AG09319 (cell line): ENCODE data around the gene TIFAB.

Experiments used
- DNase-seq: peaks from one replicate; pipeline ENCODE4 v3.0.0-alpha.2; 2010; ENCODE audit warnings: low read depth; ENCODE audit errors: extremely low read depth
- TF ChIP-seq, protein P1 (sequence below): IDR thresholded peaks from 2 replicates; pipeline ENCODE4 v1.5.1; 2011; ENCODE audit warnings: low read depth, mild to moderate bottlenecking, inconsistent platforms, low read length, moderate library complexity

The TIFAB gene

DNA sequence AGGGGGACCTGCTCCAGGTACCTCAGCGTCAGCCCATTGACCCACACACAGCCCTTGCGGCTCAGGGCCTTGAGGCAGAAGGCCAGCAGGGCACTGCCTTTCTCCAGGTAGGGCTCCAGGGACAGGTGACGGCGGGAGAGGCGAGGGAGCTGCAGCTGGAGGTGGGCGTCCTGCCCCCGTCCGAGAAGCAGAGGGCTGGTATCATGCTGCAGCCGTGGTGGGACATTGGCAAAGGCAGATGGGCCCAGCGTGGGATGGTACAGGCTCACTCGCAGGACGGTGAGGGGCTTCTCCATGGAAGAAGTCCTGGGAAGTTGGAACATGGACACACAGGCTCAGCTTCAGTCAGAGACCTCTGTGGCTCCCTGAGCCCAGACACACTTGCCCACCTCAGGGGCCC, 2.5 kb downstream of the TIFAB start:
- no peak for DNase-seq
- TF ChIP-seq, protein P1, sequence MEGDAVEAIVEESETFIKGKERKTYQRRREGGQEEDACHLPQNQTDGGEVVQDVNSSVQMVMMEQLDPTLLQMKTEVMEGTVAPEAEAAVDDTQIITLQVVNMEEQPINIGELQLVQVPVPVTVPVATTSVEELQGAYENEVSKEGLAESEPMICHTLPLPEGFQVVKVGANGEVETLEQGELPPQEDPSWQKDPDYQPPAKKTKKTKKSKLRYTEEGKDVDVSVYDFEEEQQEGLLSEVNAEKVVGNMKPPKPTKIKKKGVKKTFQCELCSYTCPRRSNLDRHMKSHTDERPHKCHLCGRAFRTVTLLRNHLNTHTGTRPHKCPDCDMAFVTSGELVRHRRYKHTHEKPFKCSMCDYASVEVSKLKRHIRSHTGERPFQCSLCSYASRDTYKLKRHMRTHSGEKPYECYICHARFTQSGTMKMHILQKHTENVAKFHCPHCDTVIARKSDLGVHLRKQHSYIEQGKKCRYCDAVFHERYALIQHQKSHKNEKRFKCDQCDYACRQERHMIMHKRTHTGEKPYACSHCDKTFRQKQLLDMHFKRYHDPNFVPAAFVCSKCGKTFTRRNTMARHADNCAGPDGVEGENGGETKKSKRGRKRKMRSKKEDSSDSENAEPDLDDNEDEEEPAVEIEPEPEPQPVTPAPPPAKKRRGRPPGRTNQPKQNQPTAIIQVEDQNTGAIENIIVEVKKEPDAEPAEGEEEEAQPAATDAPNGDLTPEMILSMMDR = no peak

- TF ChIP-seq, protein P1 = no peak
- no peak for DNase-seq
Measured at GRCh38 chr5:135448791-135449507, 3.2 kb downstream of the TIFAB start.

DNA sequence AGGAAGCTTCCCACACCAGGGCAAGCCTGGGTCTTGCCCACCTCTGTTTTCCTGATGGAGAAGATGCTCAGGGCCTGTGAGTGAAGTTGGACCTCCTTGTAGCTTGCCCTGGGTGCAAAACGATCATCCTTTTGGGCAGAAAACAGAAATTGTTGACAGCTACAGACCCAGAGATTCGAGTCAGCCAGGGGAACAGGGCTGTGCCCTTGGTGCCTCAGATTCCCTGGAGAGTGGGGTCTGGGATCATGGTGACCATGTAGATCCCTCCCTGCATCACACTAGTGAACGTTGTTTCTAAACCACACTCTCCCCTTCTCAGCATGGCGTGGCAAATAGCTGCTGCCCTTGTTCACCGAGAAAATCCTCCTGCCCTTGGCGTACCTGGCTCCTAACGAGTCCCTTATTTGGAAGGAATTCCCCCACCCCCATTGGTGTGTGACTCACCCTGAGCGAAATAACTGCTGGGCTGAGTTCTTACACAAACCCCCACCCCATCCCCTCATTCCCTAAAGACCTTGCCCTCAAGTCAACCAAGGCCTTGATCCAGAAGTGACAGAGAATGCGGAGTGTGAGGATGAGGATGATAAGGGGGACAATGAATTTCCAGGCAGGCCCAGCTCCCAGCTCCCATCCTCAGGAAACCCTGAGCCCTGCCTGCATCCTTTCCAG, 3.9 kb downstream of the TIFAB start:
- DNase-seq = no peak
- TF ChIP-seq, protein P1 = no peak

DNA sequence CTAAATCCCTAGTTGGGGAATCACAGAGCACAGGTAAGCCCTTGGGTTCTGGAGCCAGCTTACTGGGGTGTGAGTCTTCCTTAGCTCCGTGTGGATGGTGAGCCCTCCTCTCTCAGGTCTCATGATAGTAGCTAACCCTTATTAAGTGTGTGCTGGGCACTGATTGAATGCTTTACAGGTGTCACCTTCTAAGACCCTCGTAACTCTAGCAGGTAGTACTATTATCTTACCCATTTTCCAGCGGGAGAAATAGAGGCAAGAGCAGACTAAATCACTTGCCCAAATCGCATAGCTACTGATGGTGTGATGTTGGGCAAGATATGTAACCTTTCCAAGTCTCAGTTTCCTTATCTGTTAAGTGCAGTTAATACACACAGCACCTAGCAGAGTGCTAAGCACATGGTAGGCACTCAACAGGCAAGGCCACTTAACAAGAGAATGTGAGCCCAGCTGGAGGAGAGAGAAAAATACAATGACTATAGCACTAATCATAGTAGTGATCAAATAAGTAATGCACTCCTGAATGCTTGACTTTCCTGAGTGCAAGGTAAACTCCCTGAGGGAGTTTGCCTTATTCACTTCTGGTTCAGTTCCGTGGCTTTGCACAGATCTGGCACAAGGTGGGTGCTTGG, 4.7 kb downstream of the TIFAB start, which contains the start of gene DCANP1:
TSS of gene DCANP1 (minus strand) at position 51 of the 632 bp plus-strand sequence. CDS start 240 bp downstream, outside the sequence.
- TF ChIP-seq, protein P1 = no peak
- DNase-seq = no peak

DNA sequence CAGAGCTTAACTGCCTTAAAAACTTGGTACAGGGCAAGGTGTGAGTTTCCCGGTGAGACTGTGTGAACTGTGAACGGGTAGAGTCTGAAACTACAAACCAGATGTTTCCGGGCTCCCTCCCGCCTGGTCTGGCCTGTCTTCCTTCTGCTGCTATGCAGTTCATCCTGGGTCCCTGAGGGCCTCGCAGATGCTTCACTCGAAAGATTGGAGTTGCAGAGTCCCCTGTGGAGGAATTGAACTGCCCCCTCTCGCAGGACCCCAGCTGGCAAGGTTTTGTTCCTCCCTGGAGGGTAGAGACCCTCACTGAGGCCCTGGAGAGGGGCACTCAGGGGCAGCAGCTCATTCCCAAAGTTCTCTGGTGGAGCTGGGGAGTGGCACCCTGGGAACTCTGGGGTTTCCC, 5.5 kb downstream of the TIFAB start:
- DNase-seq = no peak
- TF ChIP-seq, protein P1 = no peak

GRCh38 chr5:135446206-135446605, 5.9 kb downstream of the TIFAB start:
- TF ChIP-seq, protein P1 = no peak
- DNase-seq = no peak
